ENCODE data around the gene RELN.

Gene RELN

GRCh38 chr7:103867874-103868273 lies 121.6 kb downstream of the RELN start:
- no peak for FAIRE-seq
- DNase-seq (ENCODE audit: insufficient read length, low spot score), result no peak

GRCh38 chr7:103866919-103867318 lies 122.5 kb downstream of the RELN start:
- no peak for FAIRE-seq
- no peak for DNase-seq (ENCODE audit: insufficient read length, low spot score)
- no peak for TF ChIP-seq CTCF (IDR thresholded peaks at IDR 0.05; ENCODE audit: insufficient read depth, missing control alignments)

More at GRCh38 chr7:103867874-103868273, 121.6 kb downstream of the RELN start:
- TF ChIP-seq CTCF (IDR thresholded peaks at IDR 0.05; ENCODE audit: insufficient read depth, missing control alignments), result no peak

- TF ChIP-seq CTCF (IDR thresholded peaks at IDR 0.05; ENCODE audit: insufficient read depth, missing control alignments), result no peak
- DNase-seq (ENCODE audit: insufficient read length, low spot score), result no peak
- FAIRE-seq, result no peak
These were observed 124.0 kb downstream of the RELN start for GRCh38 chr7:103865442-103865841.

GRCh38 chr7:103862302-103863035 lies 127.0 kb downstream of the RELN start:
- TF ChIP-seq CTCF (IDR thresholded peaks at IDR 0.05; ENCODE audit: insufficient read depth, missing control alignments), result no peak
- DNase-seq (ENCODE audit: insufficient read length, low spot score) (no peak), FAIRE-seq (no peak)

GRCh38 chr7:103859709-103860108 lies 129.7 kb downstream of the RELN start:
- no peak for TF ChIP-seq CTCF (IDR thresholded peaks at IDR 0.05; ENCODE audit: insufficient read depth, missing control alignments)
- FAIRE-seq (no peak), DNase-seq (ENCODE audit: insufficient read length, low spot score) (no peak)

- DNase-seq (ENCODE audit: insufficient read length, low spot score) (no peak), FAIRE-seq (no peak)
- TF ChIP-seq CTCF (IDR thresholded peaks at IDR 0.05; ENCODE audit: insufficient read depth, missing control alignments), result peak; percentile 19
These were observed 132.0 kb downstream of the RELN start for GRCh38 chr7:103857435-103857834.

GRCh38 chr7:103856929-103857328 lies 132.5 kb downstream of the RELN start:
- no peak for DNase-seq (ENCODE audit: insufficient read length, low spot score)
- no peak for TF ChIP-seq CTCF (IDR thresholded peaks at IDR 0.05; ENCODE audit: insufficient read depth, missing control alignments)
- FAIRE-seq, result no peak

Measured in D721Med (cell line).